MM.1S (cell line): ENCODE measurements around the gene TSC2.
"Not testable (repeated sequence)": the region's sequence is repeated elsewhere in the genome, so short reads cannot be mapped to it uniquely, and the experiment has no call there.

Experiments used
- EZH2 ChIP-seq: fragments of 300-600 bp; sonication (generic); optimal IDR thresholded peaks from 2 replicates; pipeline ENCODE3; 2017; ENCODE audit warnings: low read depth, mild to moderate bottlenecking, antibody characterized with exemption, low read length, mixed read lengths
- TF ChIP-seq, protein P1 (sequence below): fragments of 300-600 bp; sonication (generic); IDR thresholded peaks from 2 replicates; pipeline ENCODE4 v1.5.1; 2016; ENCODE audit warnings: antibody characterized with exemption, low read length, mixed read lengths

DNA sequence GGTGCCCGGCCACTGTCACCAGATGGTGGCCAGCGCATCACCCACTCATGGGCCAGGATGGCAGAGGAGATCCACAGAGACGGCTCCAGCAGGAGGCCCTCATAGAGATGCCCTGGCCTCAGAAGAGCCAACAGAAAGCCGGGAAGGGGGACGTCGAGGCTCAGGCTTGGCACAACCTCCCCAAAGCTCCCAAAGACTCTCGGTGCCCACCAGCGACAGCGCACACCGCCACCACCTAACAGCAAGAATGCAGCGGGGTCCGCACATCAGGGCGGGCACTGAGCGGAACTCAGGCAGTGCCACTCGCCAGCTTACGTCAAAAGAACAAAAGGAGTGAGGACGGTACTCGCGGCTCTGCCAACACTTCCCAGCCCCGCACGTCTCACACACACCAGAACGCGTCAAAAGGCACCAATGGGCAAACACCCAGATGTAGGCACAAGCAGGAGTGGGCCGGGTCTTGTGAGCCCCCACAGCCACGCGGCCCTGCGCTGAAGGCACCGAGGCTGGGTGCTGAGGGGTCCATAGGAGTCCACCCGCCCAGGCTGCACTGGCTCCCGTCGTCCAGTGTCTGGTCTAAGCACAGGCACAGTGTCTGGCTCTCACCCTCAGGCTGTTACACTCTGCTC lies 79.3 kb downstream of the TSC2 start:
- TF ChIP-seq, protein P1, sequence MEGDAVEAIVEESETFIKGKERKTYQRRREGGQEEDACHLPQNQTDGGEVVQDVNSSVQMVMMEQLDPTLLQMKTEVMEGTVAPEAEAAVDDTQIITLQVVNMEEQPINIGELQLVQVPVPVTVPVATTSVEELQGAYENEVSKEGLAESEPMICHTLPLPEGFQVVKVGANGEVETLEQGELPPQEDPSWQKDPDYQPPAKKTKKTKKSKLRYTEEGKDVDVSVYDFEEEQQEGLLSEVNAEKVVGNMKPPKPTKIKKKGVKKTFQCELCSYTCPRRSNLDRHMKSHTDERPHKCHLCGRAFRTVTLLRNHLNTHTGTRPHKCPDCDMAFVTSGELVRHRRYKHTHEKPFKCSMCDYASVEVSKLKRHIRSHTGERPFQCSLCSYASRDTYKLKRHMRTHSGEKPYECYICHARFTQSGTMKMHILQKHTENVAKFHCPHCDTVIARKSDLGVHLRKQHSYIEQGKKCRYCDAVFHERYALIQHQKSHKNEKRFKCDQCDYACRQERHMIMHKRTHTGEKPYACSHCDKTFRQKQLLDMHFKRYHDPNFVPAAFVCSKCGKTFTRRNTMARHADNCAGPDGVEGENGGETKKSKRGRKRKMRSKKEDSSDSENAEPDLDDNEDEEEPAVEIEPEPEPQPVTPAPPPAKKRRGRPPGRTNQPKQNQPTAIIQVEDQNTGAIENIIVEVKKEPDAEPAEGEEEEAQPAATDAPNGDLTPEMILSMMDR: not testable (repeated sequence)
- not testable (repeated sequence) for TF ChIP-seq EZH2
